ENCODE data around the gene EIF4H.

The EIF4H gene

GRCh38 chr7:74153736-74154135, 20.4 kb upstream of the EIF4H start:
- H3K27me3 ChIP-seq (ENCODE audit: insufficient read depth, low read length), result peaks cover 4% of the 10 kb centered on the region

GRCh38 chr7:74155810-74156395, 18.3 kb upstream of the EIF4H start:
- peaks cover 13% of the 10 kb centered on the region for H3K4me1 ChIP-seq (ENCODE audit: insufficient read depth, low read length, severe bottlenecking)
- no peaks in the 10 kb centered on the region for H3K9me2 ChIP-seq (ENCODE audit: low read depth, low read length)
- H3K27ac ChIP-seq (ENCODE audit: low read depth, low read length, poor library complexity, severe bottlenecking), result no peak overlapping the region
- H3K79me2 ChIP-seq (ENCODE audit: insufficient read depth, low read length), result no peaks in the 10 kb centered on the region
- peaks cover 4% of the 10 kb centered on the region for H3K27me3 ChIP-seq (ENCODE audit: insufficient read depth, low read length)
- no peaks in the 10 kb centered on the region for H3F3A ChIP-seq (ENCODE audit: insufficient read depth, low read length)
- H3K9me3 ChIP-seq (ENCODE audit: low read length), result no peaks in the 10 kb centered on the region
- no peaks in the 10 kb centered on the region for H4K20me1 ChIP-seq (ENCODE audit: insufficient read depth, low read length)
- no peak for TF ChIP-seq EZH2 (IDR thresholded peaks at IDR 0.05; ENCODE audit: borderline replicate concordance, low read length)
- TF ChIP-seq CTCF (IDR thresholded peaks at IDR 0.05; ENCODE audit: low read length), result no peak
- no peaks in the 10 kb centered on the region for H3K36me3 ChIP-seq (ENCODE audit: insufficient read depth, low read length)
- H3K4me2 ChIP-seq (ENCODE audit: low read length), result no peak overlapping the region
- no peak overlapping the region for H3K9ac ChIP-seq (ENCODE audit: low read length)
- no peak overlapping the region for H3K4me3 ChIP-seq (ENCODE audit: low read depth, low read length, poor library complexity, severe bottlenecking)
- no peak overlapping the region for H2AFZ ChIP-seq (ENCODE audit: low read length)

More at GRCh38 chr7:74153736-74154135, 20.4 kb upstream of the EIF4H start:
- no peak overlapping the region for H3K4me3 ChIP-seq (ENCODE audit: low read depth, low read length, poor library complexity, severe bottlenecking)
- no peaks in the 10 kb centered on the region for H3K9me3 ChIP-seq (ENCODE audit: low read length)
- H3K27ac ChIP-seq (ENCODE audit: low read depth, low read length, poor library complexity, severe bottlenecking), result no peak overlapping the region
- no peaks in the 10 kb centered on the region for H3K9me2 ChIP-seq (ENCODE audit: low read depth, low read length)
- no peak overlapping the region for H3K9ac ChIP-seq (ENCODE audit: low read length)
- H3K79me2 ChIP-seq (ENCODE audit: insufficient read depth, low read length), result no peaks in the 10 kb centered on the region
- H3F3A ChIP-seq (ENCODE audit: insufficient read depth, low read length), result no peaks in the 10 kb centered on the region
- no peak overlapping the region for H3K4me2 ChIP-seq (ENCODE audit: low read length)
- no peaks in the 10 kb centered on the region; the same call in 1 of the 2 replicates for H3K36me3 ChIP-seq (ENCODE audit: insufficient read depth, low read length)
- peaks cover 6% of the 10 kb centered on the region for H3K4me1 ChIP-seq (ENCODE audit: insufficient read depth, low read length, severe bottlenecking)
- TF ChIP-seq CTCF (IDR thresholded peaks at IDR 0.05; ENCODE audit: low read length), result no peak
- no peak for TF ChIP-seq EZH2 (IDR thresholded peaks at IDR 0.05; ENCODE audit: borderline replicate concordance, low read length)
- no peak overlapping the region for H2AFZ ChIP-seq (ENCODE audit: low read length)
- H4K20me1 ChIP-seq (ENCODE audit: insufficient read depth, low read length), result no peaks in the 10 kb centered on the region

GRCh38 chr7:74157605-74158004, 16.6 kb upstream of the EIF4H start:
- Histone ChIP-seq H3F3A (ENCODE audit: insufficient read depth, low read length) (no peaks in the 10 kb centered on the region), H3K9me3 (ENCODE audit: low read length) (no peaks in the 10 kb centered on the region)

More at GRCh38 chr7:74157605-74158004, 16.6 kb upstream of the EIF4H start:
- Histone ChIP-seq H3K4me1 (ENCODE audit: insufficient read depth, low read length, severe bottlenecking) (peaks cover 7% of the 10 kb centered on the region), H3K4me3 (ENCODE audit: low read depth, low read length, poor library complexity, severe bottlenecking) (no peak overlapping the region), H3K36me3 (ENCODE audit: insufficient read depth, low read length) (no peaks in the 10 kb centered on the region), H3K9ac (ENCODE audit: low read length) (no peak overlapping the region), H3K4me2 (ENCODE audit: low read length) (no peak overlapping the region), H3K79me2 (ENCODE audit: insufficient read depth, low read length) (no peaks in the 10 kb centered on the region), H3K27me3 (ENCODE audit: insufficient read depth, low read length) (no peaks in the 10 kb centered on the region; the same call in 1 of the 2 replicates), H3K9me2 (ENCODE audit: low read depth, low read length) (no peaks in the 10 kb centered on the region), H3K27ac (ENCODE audit: low read depth, low read length, poor library complexity, severe bottlenecking) (no peak overlapping the region), H2AFZ (ENCODE audit: low read length) (no peak overlapping the region), H4K20me1 (ENCODE audit: insufficient read depth, low read length) (no peaks in the 10 kb centered on the region)
- TF ChIP-seq CTCF (IDR thresholded peaks at IDR 0.05; ENCODE audit: low read length) (no peak), EZH2 (IDR thresholded peaks at IDR 0.05; ENCODE audit: borderline replicate concordance, low read length) (no peak)

Data from OCI-LY1 (cell line).